Endothelial cell of umbilical vein (primary cell): ENCODE results near the gene ANKRD33. TPM values are rescaled to one million over a fixed set of nuclear protein-coding genes. Genes with fewer than 3 reads are reported as not detected.

Experiments
- BruUV-seq: library from RNA; stranded (reverse); fragments of 400-500 nt; replicated peaks from 2 replicates; lab custom pipeline; 2021; lab: Mats Ljungman, UMichigan
- CTCF ChIA-PET: fragments of 300-600, 350-600 bp; sonication (Branson Sonifier 250); formaldehyde crosslinking; loops from one replicate; lab custom pipeline; 2021; ENCODE audit warnings: antibody characterized with exemption, inconsistent platforms; lab: Charles Lee
- POLR2A ChIA-PET: fragments of 300-600, 350-600 bp; sonication (Branson Sonifier 250); formaldehyde crosslinking; loops from one replicate; lab custom pipeline; 2021; ENCODE audit warnings: antibody characterized with exemption, inconsistent platforms; lab: Charles Lee
- DNase-seq: peaks from one replicate; pipeline ENCODE4 v3.0.0-alpha.2; 2011; ENCODE audit warnings: low read depth, low spot score
- FAIRE-seq: peaks from 2 replicates; lab custom pipeline; 2011; peaks lifted over from hg19 to GRCh38; lab: Jason Lieb, UNC
- H2AFZ ChIP-seq: 2 replicates; pipeline ENCODE4 v1.6.0; 2012; ENCODE audit warnings: low read depth, low read length, control low read depth, inconsistent platforms
- H3K27ac ChIP-seq: 2 replicates; pipeline ENCODE4 v1.5.1; 2011; ENCODE audit warnings: low read depth, mild to moderate bottlenecking, control low read depth, low read length, moderate library complexity; ENCODE audit not compliant: insufficient read depth
- H3K27me3 ChIP-seq, 2 experiments: 2 replicates each; pipeline versions ENCODE4 v1.6.0 to v1.6.1; 2011; ENCODE audit warnings: low read length in 2 of 2, mixed read lengths in 1 of 2; ENCODE audit not compliant: control insufficient read depth in 2 of 2, insufficient read depth in 2 of 2
- H3K36me3 ChIP-seq, 2 experiments: 2 replicates in 1 of 2; 3 replicates in 1 of 2; pipeline ENCODE4 v1.5.1; 2011; ENCODE audit warnings: low read length in 2 of 2, mild to moderate bottlenecking in 1 of 2, moderate library complexity in 1 of 2; ENCODE audit not compliant: control insufficient read depth in 2 of 2, insufficient read depth in 2 of 2; ENCODE audit errors: extremely low read depth in 1 of 2
- H3K4me1 ChIP-seq: 3 replicates; pipeline ENCODE4 v1.5.1; 2011; ENCODE audit warnings: mild to moderate bottlenecking, low read length; ENCODE audit not compliant: control insufficient read depth, insufficient read depth; ENCODE audit errors: extremely low read depth
- H3K4me2 ChIP-seq: 2 replicates; pipeline ENCODE4 v1.6.1; 2011; ENCODE audit warnings: low read length, control low read depth, mixed read lengths; ENCODE audit not compliant: insufficient read depth
- H3K4me3 ChIP-seq, 3 experiments: fragments of 200-600 bp in 1 of 3; sonication (generic), shearing (Covaris generic) in 1 of 3; replicated peaks in 1 of 3; 2 replicates each; pipeline ENCODE4 v1.5.1; 2011 to 2016; ENCODE audit warnings: control low read depth in 3 of 3, low read length in 3 of 3, mild to moderate bottlenecking in 2 of 3, inconsistent platforms in 1 of 3, low read depth in 1 of 3, moderate library complexity in 1 of 3; ENCODE audit not compliant: insufficient read depth in 1 of 3
- H3K79me2 ChIP-seq: 2 replicates; pipeline ENCODE4 v1.6.0; 2012; ENCODE audit warnings: low read length, inconsistent platforms; ENCODE audit not compliant: control insufficient read depth, insufficient read depth
- H3K9ac ChIP-seq: replicated peaks from 2 replicates; pipeline ENCODE3; 2011; ENCODE audit warnings: low read length, control low read depth; ENCODE audit not compliant: insufficient read depth; ENCODE audit errors: extremely low read depth
- H3K9me1 ChIP-seq: replicated peaks from 3 replicates; pipeline ENCODE4 v1.6.0; 2011; ENCODE audit warnings: mild to moderate bottlenecking, low read length; ENCODE audit not compliant: control insufficient read depth, insufficient read depth; ENCODE audit errors: extremely low read depth
- H3K9me3 ChIP-seq: replicated peaks from 2 replicates; pipeline ENCODE4 v1.5.1; 2012; ENCODE audit warnings: low read length, inconsistent platforms; ENCODE audit not compliant: control insufficient read depth, insufficient read depth
- H4K20me1 ChIP-seq: replicated peaks from 2 replicates; pipeline ENCODE3; 2011; ENCODE audit warnings: mild to moderate bottlenecking, low read length; ENCODE audit not compliant: control insufficient read depth, insufficient read depth; ENCODE audit errors: extremely low read depth
- EZH2 ChIP-seq: IDR thresholded peaks from 2 replicates; pipeline ENCODE4 v1.6.1; 2012; ENCODE audit warnings: borderline replicate concordance, low read depth, mild to moderate bottlenecking, moderate library complexity, low read length, inconsistent platforms; ENCODE audit not compliant: severe bottlenecking
- FOS ChIP-seq: IDR thresholded peaks from 2 replicates; pipeline ENCODE4 v1.6.1; 2011; ENCODE audit warnings: mild to moderate bottlenecking, low read length, moderate library complexity, borderline replicate concordance; ENCODE audit not compliant: insufficient read depth
- GATA2 ChIP-seq: IDR thresholded peaks from 2 replicates; pipeline ENCODE4 v1.7.0; 2011; ENCODE audit warnings: low read depth, mild to moderate bottlenecking, moderate library complexity, mixed read lengths, low read length; ENCODE audit not compliant: insufficient read length, insufficient read depth
- JUN ChIP-seq: IDR thresholded peaks from 2 replicates; pipeline ENCODE4 v1.6.1; 2011; ENCODE audit warnings: borderline replicate concordance, low read depth; ENCODE audit not compliant: insufficient read length, insufficient read depth
- MYC ChIP-seq: IDR thresholded peaks from one replicate; pipeline ENCODE4 v1.6.1; 2011; ENCODE audit warnings: mild to moderate bottlenecking, low read depth, low read length
- POLR2A ChIP-seq: IDR thresholded peaks from 2 replicates; pipeline ENCODE4 v1.6.1; 2012; ENCODE audit warnings: low read depth, mild to moderate bottlenecking, control low read depth, low read length
- POLR2AphosphoS5 ChIP-seq: IDR thresholded peaks from 2 replicates; pipeline ENCODE4 v1.6.1; 2012; ENCODE audit warnings: low read depth, mild to moderate bottlenecking, control low read depth, low read length, moderate library complexity; ENCODE audit not compliant: insufficient read depth
- dilution Hi-C: fragments of 300-500 bp; cut with MboI; formaldehyde crosslinking; loops from one replicate; pipeline ENCODE4 v1.15.0; 2019; ENCODE audit warnings: low sequenced_read_pairs; ENCODE audit not compliant: extremely low pct_ligation_motif_present
- intact Hi-C: fragments of 100-400 bp; cut with micrococcal nuclease; formaldehyde crosslinking; loops from one replicate; pipeline ENCODE4 v1.10.0; 2022
- polyA plus RNA-seq, 4 experiments: library from polyadenylated mRNA; depleted of rRNA in 3 of 4; stranded (reverse) in 3 of 4; unstranded in 1 of 4; fragments of >200 nt; gene quantifications; 2 replicates each; pipeline versions ENCODE4 v1.2.1 to v1.2.3, GENCODE V29; 2011 to 2012; ENCODE audit warnings: missing spikeins in 1 of 4
- total RNA-seq: library from RNA; stranded (reverse); gene quantifications from 2 replicates; pipeline ENCODE4 v1.2.3, GENCODE V29; 2021
- TF ChIP-seq, protein P1 (sequence below), 2 donors: IDR thresholded peaks; 1 replicate in 1 of 2; 2 replicates in 1 of 2; pipeline ENCODE4 v1.5.1; 2011; ENCODE audit warnings: low read length in 2 of 2, mild to moderate bottlenecking in 2 of 2, moderate library complexity in 2 of 2, control low read depth in 1 of 2, inconsistent platforms in 1 of 2, low read depth in 1 of 2; ENCODE audit not compliant: insufficient read depth in 1 of 2; ENCODE audit errors: extremely low read depth in 1 of 2

Gene ANKRD33
- total and polyA plus RNA-seq, 2 donors (not counting 3 experiments of a cell fraction or from before 2014, with no cell fraction given): 0.80 to 1.2 TPM

GRCh38 chr12:51896236-51896635 lies 8.3 kb downstream of the ANKRD33 start:
- Histone ChIP-seq H4K20me1 (no peaks in the 10 kb centered on the region), H3K9me3 (no peaks in the 10 kb centered on the region), H3K4me3 (no peak overlapping the region), H2AFZ (no peak overlapping the region), H3K4me1 (peaks cover 52% of the 10 kb centered on the region), H3K27me3 (no peaks in the 10 kb centered on the region), H3K27ac (peak overlapping the region; percentile 95), H3K79me2 (no peaks in the 10 kb centered on the region), H3K9ac (no peak overlapping the region), H3K4me2 (no peak overlapping the region), H3K9me1 (no peaks in the 10 kb centered on the region), H3K36me3 (no peaks in the 10 kb centered on the region)
- peak; percentile 38 for FAIRE-seq
- ChIA-PET CTCF (interaction anchor here (1.3 to 10.5 kb wide), 7 partner anchors 8 to 126 kb away, joined by 4 to 393 read pairs (median 10); partner anchors contain the start of genes ACVRL1 and ANKRD33), POLR2A (interaction anchor here (1.0 to 2.7 kb wide), 4 partner anchors 10 to 30 kb away, joined by 3 to 18 read pairs (median 4); partner anchors contain the start of gene ACVRL1)
- TF ChIP-seq EZH2 (no peak), JUN (no peak)
- TF ChIP-seq, protein P1, sequence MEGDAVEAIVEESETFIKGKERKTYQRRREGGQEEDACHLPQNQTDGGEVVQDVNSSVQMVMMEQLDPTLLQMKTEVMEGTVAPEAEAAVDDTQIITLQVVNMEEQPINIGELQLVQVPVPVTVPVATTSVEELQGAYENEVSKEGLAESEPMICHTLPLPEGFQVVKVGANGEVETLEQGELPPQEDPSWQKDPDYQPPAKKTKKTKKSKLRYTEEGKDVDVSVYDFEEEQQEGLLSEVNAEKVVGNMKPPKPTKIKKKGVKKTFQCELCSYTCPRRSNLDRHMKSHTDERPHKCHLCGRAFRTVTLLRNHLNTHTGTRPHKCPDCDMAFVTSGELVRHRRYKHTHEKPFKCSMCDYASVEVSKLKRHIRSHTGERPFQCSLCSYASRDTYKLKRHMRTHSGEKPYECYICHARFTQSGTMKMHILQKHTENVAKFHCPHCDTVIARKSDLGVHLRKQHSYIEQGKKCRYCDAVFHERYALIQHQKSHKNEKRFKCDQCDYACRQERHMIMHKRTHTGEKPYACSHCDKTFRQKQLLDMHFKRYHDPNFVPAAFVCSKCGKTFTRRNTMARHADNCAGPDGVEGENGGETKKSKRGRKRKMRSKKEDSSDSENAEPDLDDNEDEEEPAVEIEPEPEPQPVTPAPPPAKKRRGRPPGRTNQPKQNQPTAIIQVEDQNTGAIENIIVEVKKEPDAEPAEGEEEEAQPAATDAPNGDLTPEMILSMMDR (IDR thresholded peaks at IDR 0.05; ENCODE audit: extremely low read depth in 1 of 2, insufficient read depth in 1 of 2, low read depth in 1 of 2, low read length in 2 of 2): no peak
- dilution Hi-C loops (no loop called here), intact Hi-C loops (loop anchor here (2.0 kb wide), 1 partner anchor 77 kb away; no protein-coding TSS in a partner anchor)
- no TSS peak for BruUV-seq
- DNase-seq: peak; percentile 38

- Histone ChIP-seq H3K4me1 (peaks cover 56% of the 10 kb centered on the region), H3K9me1 (no peaks in the 10 kb centered on the region), H3K9ac (peak overlapping the region; percentile 65), H3K9me3 (no peaks in the 10 kb centered on the region), H3K4me3 (no peak overlapping the region), H3K36me3 (no peaks in the 10 kb centered on the region), H3K27ac (peak overlapping the region; percentile 95), H2AFZ (no peak overlapping the region), H4K20me1 (no peaks in the 10 kb centered on the region), H3K4me2 (peak overlapping the region; percentile 26), H3K27me3 (no peaks in the 10 kb centered on the region), H3K79me2 (no peaks in the 10 kb centered on the region)
- BruUV-seq: no TSS peak
- POLR2A ChIA-PET: interaction anchor here (0.7 to 2.7 kb wide), 4 partner anchors 9 to 29 kb away, joined by 3 to 18 read pairs (median 4); partner anchors contain the start of genes ACVRL1 and ANKRD33
- dilution Hi-C loops: no loop called here
- peak; percentile 91 for DNase-seq
- no peak for TF ChIP-seq POLR2A
- TF ChIP-seq FOS: peak; percentile 16
- TF ChIP-seq POLR2AphosphoS5: peak; percentile 87
- TF ChIP-seq GATA2: no peak
- TF ChIP-seq MYC: no peak
- TF ChIP-seq EZH2: no peak
- CTCF ChIA-PET: interaction anchor here (1.0 to 10.5 kb wide), 9 partner anchors 9 to 126 kb away, joined by 3 to 393 read pairs (median 5); partner anchors contain the start of genes ACVRL1 and ANKRD33
- intact Hi-C loops: loop anchor here (1.0 to 2.0 kb wide), 2 partner anchors 8 to 76 kb away; no protein-coding TSS in a partner anchor
- peak; percentile 99 for FAIRE-seq
These were observed 9.3 kb downstream of the ANKRD33 start for GRCh38 chr12:51897181-51897580.
